Stimulated activated CD4-positive, alpha-beta T cell treated with anti-CD3 and anti-CD28 coated beads, Interleukin-2, amount 100 ng/mL, for 24 hours (primary cell): ENCODE measurements around the gene ELK1.
"Not testable (repeated sequence)": the region's sequence is repeated elsewhere in the genome, so short reads cannot be mapped to it uniquely, and the experiment has no call there.

ENCODE experiments used
- DNase-seq, 2 donors: peaks; one replicate each; pipeline ENCODE4 v3.0.0-alpha.2; 2020

Gene ELK1

GRCh38 chrX:47610511-47610910, 39.9 kb downstream of the ELK1 start:
- no peak for DNase-seq

DNA sequence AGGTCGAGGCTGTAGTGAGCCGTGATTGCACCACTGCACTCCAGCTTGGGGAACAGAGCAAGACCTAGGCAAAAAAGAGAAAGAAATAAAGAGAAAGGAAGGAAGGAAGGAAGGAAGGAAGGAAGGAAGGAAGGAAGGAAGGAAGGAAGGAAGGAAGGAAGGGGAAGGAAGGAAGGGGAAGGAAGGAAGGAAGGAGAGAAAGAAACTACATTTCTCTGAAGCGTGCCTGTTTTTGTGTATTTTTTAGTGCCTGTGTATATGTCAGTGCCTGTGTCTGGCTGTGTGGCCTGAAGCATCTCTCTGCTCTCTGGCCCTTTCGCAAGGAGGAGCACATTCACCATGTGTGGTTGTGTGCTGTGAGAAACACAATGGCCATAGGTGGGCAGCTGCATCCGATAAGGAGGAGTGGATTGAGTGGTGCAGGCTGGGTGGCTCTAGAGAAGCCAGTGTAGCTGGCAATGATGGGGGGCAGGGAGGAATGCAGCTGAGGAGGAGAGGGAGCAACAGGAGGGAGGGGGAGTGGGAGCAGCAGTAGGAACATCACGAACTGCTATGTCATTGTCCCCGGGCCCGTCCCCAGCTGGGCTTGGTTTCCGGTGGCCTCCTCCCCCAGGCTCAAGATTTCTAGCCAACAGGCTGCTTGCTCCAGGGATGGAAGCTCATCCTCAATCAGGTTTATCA, 42.1 kb downstream of the ELK1 start:
- no peak for DNase-seq

DNA sequence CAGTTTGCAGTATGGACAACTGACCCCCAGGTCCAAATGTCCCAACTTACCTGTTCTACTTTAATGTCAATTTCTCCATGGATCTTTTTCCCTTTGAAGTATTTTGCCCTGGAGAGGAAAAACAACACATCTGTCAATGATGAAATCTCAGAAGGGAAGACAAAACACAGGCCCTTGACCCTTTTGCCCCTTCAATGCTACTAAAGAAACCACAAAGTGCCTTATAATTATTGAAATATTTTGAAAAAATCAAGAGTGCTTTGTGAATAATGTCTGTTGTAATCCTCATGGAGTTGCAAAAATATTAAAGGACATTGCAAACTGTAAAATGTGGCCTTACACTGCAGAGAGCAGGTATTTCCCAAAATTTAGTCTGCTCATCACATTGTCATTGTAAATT, 43.3 kb downstream of the ELK1 start:
- DNase-seq = no peak

DNA sequence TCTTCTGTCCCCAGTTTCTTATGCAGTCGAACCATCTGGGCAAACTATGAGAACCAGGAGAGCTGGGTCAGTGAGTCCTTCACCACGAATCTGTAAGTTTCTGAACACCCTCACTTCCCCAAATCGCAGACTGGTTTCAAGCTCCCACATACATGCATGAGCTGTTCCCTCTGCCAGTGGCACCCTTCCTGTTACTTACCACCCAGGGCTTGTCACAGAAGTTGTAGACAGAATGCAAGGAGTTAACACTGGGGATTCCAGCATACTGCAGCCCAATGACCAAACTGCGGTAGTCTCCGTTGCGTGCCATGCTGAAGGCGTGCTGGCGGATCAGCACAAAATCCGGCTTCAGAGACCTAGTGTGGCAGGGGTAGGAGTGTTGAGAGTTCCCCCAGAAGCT, 45.3 kb downstream of the ELK1 start:
- no peak for DNase-seq

- not testable (repeated sequence) for DNase-seq
Measured at GRCh38 chrX:47603125-47603524, 47.2 kb downstream of the ELK1 start.

GRCh38 chrX:47597222-47597621, 53.1 kb downstream of the ELK1 start:
- DNase-seq = no peak

- DNase-seq = no peak
Measured at GRCh38 chrX:47596256-47596655, 54.1 kb downstream of the ELK1 start.

DNA sequence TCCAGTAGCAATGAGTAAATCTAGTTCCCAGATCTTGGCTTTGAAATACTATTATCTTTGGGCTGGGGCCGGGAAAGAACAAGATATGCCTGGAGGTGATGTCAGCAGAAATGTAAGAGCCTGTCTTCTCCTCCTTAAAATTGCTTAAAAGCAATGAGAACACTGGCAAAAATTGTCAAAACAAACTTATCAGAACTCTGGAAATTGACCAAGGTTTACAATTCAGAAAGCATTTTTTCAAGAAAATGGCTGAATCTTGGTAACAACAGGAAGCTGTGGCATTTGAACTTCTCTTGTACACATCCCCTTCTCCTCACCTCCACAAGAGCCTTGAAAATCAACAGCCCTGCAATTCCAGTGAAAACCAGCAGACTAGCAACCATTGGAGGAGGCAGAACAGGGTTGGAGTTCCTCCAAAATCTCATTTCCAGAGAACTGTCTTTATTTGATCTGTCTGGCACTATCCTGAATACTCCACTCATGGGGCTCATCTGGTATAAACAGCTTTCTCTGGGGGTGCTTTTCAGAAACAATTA, 54.6 kb downstream of the ELK1 start:
- no peak for DNase-seq

- DNase-seq = no peak
Measured at GRCh38 chrX:47593522-47593921, 56.8 kb downstream of the ELK1 start.

DNA sequence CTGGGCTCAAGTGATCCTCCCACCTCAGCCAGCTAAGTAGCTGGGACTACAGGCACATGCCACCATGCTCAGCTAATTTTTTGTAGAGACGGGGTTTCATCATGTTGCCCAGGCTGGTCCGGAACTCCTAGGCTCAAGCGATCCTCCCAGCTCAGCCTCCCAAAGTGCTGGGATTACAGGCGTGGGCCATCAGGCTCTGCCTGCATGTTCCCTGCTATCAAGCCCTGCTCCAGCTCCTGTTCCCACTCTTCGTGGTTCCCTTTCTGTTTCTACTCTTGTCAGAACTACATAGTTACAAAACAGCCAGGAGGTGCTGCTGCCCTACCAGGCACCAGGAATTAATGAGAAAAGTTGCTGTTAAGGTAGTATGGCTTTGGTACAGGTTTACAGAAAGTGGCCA, 59.4 kb downstream of the ELK1 start:
- no peak for DNase-seq

DNA sequence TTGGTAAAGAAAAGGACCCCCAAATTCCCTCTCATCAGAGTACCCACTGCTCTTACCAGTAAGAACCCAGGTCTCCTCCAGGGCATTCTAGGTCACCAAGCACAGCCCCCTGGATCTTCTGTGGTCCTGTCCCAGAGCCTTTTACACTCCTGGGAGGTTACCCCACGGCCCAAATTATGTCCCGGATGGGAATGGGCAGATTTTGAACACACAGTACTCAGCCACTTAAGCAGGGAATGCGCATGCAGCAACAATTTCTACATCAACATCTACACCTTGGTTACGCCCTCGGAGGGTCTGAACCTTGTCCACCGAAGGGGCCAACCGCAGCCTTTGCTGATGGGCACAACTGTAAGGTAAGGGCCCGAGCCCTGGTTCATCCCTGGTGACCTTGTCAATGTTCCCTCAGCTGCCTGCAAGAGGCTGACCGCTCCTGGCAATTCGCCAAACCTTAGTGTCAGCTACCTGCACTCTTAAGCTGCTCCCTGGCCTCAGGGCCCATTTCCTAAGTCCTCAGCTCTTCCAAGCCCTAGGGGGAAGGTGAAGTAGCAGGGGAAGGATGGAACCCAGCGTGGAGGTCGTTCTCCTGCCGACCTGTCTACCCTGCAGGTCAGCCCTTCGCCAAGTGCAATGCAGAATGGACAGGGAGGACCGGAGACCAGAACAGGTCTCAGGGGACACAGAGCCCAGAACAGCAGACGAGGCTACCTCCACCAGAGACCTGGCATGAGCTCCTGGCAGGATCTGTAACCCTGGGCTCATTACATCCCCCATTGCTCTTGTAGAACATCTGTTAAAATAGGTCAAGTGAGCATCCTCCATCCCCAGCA, 62.2 kb downstream of the ELK1 start:
- DNase-seq = no peak

DNA sequence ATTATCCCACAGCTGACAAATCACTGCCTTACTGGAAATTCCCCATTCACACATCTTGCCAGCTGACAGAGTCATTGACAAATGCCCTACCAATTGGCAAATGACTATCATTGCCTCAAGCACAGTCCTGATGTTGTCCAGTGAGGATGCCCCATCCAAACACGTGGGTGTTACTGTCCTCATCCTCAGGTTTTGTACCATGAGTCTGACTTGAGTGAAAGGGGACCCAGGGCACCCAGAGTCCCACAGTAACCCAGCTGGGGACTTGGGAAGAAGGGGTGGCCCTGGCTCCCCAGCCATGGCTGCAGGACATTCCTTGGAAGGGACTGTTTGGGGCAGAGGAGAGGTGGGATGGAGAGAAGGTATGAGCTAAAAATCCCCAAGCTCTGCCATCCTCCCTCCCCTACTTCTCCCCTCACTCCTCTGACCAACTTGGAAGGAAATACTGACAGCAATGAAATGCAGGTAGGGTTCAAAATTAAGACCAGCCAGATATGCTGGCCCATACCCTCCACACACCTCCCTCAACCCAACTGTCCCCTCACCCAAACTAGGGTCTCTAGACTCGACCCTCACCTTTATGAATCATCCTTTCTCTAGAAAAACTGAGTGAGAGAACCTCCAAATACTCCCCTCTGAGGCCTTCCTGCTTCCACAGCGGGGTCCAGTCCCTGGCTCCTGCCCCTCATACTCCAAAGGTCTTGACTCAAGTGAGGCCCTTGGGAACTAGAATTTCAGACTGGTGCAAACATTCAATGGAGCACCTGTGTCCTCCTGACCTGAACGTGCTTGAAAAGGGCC, 63.1 kb downstream of the ELK1 start:
- no peak for DNase-seq

DNA sequence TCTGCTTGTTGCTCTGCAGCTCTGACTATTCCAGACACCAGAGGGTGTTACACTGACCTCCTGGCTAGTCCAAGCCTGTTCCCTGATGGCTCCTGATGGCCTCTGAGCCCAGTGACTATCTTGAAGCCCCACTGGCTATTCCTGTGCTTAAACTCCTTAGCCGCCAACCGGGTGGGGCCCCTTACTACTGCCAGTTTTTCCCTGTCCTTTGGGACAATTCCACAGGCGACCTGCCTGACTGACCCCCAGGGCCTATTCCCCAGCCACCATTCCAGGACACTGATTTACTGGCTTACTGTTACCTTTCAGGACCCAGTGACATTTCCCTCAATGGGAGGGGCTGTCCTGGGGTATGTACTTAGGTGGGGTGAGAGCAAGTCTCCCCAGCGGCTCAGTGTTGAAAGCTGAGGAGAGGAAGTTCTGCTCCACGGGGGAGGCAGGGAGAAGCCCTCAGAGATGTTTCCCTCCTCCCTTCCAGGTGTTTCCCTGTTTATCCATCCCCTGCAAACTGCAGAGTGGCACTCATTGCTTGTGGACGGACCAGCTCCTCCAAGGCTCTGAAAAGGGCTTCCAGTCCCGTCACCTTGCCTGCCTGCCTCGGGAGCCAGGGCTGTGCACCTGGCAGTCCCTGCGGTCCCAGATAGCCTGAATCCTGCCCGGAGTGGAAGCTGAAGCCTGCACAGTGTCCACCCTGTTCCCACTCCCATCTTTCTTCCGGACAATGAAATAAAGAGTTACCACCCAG, 64.1 kb downstream of the ELK1 start:
- no peak for DNase-seq
